ENCODE measurements around the gene OR10H1. TPM values are rescaled to one million over a fixed set of nuclear protein-coding genes. Genes with fewer than 3 reads are reported as not detected.
"Not testable (repeated sequence)": the region's sequence is repeated elsewhere in the genome, so short reads cannot be mapped to it uniquely, and the experiment has no call there.

Gene OR10H1
- total and polyA plus RNA-seq, 7 donors: not detected

DNA sequence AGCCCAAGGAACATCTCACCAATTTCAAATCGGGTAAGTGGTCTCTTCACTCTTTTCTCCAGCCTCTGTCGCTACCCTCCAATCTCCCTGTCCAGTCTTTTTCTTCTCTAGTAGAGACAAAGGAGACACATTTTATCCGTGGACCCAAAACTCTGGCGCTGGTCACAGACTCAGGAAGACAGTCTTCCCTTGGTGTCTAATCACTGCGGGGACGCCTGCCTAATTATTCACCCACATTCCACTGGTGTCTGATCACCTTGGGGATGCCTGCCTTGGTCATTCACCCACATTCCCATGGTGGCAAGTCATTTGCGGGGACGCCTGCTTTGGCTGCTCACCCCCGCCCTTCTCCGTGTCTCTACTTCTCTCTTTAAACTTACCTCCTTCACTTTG, 13.8 kb upstream of the OR10H1 start:
- no peak for ATAC-seq
- no peak for DNase-seq
- no peaks in the 10 kb centered on the region for H3K9me3 ChIP-seq
- H3K4me3 ChIP-seq: no peak overlapping the region
- no peaks in the 10 kb centered on the region for H3K36me3 ChIP-seq (ENCODE audit: insufficient read depth in 1 of 2, low read depth in 1 of 2)
- WGBS, 3 donors: 87 to 88% (median 88%) methylated on average over 10 of the region's 10 CpGs
- intact Hi-C loops (cut with DNase I): no loop called here
- TF ChIP-seq, protein P1, sequence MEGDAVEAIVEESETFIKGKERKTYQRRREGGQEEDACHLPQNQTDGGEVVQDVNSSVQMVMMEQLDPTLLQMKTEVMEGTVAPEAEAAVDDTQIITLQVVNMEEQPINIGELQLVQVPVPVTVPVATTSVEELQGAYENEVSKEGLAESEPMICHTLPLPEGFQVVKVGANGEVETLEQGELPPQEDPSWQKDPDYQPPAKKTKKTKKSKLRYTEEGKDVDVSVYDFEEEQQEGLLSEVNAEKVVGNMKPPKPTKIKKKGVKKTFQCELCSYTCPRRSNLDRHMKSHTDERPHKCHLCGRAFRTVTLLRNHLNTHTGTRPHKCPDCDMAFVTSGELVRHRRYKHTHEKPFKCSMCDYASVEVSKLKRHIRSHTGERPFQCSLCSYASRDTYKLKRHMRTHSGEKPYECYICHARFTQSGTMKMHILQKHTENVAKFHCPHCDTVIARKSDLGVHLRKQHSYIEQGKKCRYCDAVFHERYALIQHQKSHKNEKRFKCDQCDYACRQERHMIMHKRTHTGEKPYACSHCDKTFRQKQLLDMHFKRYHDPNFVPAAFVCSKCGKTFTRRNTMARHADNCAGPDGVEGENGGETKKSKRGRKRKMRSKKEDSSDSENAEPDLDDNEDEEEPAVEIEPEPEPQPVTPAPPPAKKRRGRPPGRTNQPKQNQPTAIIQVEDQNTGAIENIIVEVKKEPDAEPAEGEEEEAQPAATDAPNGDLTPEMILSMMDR (IDR thresholded peaks at IDR 0.05): no peak
- H3K27me3 ChIP-seq (ENCODE audit: insufficient read depth in 3 of 3, low read length in 2 of 3): peaks cover 0 to 7% (median 2%) of the 10 kb centered on the region in 3 donors
- no peak overlapping the region for H3K27ac ChIP-seq
- H3K4me1 ChIP-seq: no peaks in the 10 kb centered on the region

DNA sequence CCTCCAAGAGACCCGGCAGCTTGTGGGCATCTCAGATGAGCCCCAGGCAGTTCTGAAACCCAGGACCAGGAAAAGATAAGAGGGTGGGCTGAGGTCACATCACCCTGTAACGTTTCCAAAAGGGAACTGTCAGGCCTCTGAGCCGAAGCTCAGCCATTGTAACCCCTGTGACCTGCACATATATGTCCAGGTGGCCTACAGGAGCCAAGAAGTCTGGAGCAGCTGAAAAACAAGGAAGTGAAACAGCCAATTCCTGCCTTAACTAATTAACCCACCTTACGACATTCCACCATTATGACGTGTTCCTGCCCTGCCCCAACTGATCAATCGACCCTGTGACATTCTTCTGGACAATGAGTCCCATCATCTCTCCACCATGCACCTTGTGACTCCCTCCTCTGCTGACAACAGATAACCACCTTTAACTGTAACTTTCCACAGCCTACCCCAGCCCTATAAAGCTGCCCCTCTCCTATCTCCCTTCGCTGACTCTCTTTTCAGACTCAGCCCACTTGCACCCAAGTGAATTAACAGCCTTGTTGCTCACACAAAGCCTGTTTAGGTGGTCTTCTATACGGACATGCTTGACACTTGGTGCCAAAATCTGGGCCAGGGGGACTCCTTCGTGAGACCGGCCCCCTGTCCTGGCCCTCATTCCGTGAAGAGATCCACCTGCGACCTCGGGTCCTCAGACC, 13.3 kb upstream of the OR10H1 start:
- H3K4me1 ChIP-seq; DNase-seq; H3K27ac ChIP-seq; intact Hi-C loops (cut with DNase I); H3K27me3 ChIP-seq (ENCODE audit: insufficient read depth in 3 of 3, low read length in 2 of 3); H3K36me3 ChIP-seq (ENCODE audit: insufficient read depth in 1 of 2, low read depth in 1 of 2); H3K4me3 ChIP-seq; ATAC-seq; H3K9me3 ChIP-seq: not testable (repeated sequence)
- WGBS, 3 donors: 59 to 63% (median 61%) methylated on average over 13 of the region's 13 CpGs

DNA sequence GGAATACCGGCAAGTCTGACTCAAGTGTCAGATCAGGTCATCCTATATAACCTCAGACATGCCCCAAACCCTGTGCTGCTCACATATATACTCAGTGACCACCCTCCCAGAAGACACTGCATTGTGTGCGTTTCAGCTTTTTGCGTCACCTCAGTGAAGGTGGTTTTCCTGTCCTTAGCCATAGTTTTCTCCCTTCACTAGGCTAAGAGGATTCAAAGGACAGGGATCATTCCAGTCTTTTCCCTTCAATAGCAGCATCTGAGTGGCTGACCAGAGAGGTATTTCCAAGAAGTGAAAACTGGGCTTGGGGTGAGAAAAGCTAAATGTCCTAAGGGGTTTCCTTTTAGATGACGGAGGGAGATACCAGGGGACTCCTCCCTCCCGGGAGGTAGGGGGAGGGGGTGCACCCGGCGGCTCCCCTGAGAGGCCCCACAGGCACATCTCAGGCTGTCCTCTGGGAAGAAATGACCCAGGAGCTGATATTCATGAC, 12.7 kb upstream of the OR10H1 start:
- H3K36me3 ChIP-seq (ENCODE audit: insufficient read depth in 1 of 2, low read depth in 1 of 2): no peaks in the 10 kb centered on the region
- H3K9me3 ChIP-seq: no peaks in the 10 kb centered on the region
- DNase-seq: no peak
- intact Hi-C loops (cut with DNase I): no loop called here
- no peaks in the 10 kb centered on the region for H3K4me1 ChIP-seq
- TF ChIP-seq, protein P1 (IDR thresholded peaks at IDR 0.05): no peak
- 63 to 78% (median 67%) methylated on average over 7 of the region's 7 CpGs for WGBS, 3 donors
- peaks cover 0 to 7% (median 2%) of the 10 kb centered on the region in 3 donors for H3K27me3 ChIP-seq (ENCODE audit: insufficient read depth in 3 of 3, low read length in 2 of 3)
- H3K27ac ChIP-seq: no peak overlapping the region
- H3K4me3 ChIP-seq: no peak overlapping the region
- no peak for ATAC-seq

DNA sequence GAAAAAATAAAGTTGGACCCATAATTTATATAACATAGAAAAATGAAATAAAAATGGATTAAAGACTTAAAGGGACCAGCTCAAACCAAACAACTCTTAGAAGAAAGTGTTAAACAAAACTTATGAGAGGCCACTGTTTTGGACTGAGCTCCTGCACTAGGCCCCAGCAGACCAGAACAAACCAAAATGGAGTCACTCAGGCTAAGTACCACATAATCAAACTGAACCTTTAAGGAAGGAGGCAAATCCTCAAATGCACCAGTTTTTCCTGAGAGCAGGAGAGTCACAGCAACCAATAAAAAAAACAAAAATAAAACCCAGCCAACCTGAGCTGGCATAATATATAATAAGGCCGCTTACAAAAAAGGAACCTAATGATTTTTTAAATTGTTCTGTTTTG, 10.3 kb upstream of the OR10H1 start:
- no peak overlapping the region for H3K4me3 ChIP-seq
- DNase-seq (no peak), ATAC-seq (no peak)
- 48 to 97% (median 92%) methylated on average over 1 of the region's 1 CpG for WGBS, 3 donors
- no peaks in the 10 kb centered on the region for H3K4me1 ChIP-seq
- intact Hi-C loops (cut with DNase I): no loop called here
- peaks cover 0 to 7% (median 0%) of the 10 kb centered on the region in 3 donors for H3K27me3 ChIP-seq (ENCODE audit: insufficient read depth in 3 of 3, low read length in 2 of 3)
- no peak overlapping the region for H3K27ac ChIP-seq
- H3K36me3 ChIP-seq (ENCODE audit: insufficient read depth in 1 of 2, low read depth in 1 of 2): no peaks in the 10 kb centered on the region
- TF ChIP-seq, protein P1 (IDR thresholded peaks at IDR 0.05): no peak
- H3K9me3 ChIP-seq: no peaks in the 10 kb centered on the region

DNA sequence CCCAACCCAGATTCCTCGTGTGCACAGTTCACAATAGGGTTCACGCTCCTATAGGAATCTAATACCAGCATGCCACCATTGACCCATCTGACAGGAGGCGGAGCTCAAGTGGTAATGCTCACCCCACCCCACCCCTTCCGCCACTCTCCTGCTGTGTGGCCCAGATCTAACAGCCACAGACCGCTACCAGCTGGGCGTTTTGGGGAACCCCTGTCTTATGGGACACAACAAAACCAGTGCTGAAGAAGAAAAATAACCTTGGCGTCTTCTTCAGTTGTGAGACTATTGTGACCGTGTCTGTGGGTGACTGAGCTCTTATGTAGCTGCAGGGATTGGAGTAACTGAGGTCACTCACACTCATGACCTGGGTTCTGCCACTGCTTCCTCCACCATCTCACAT, 5.2 kb upstream of the OR10H1 start:
- 83 to 88% (median 83%) methylated on average over 8 of the region's 8 CpGs for WGBS, 3 donors
- intact Hi-C loops (cut with DNase I): no loop called here
- Histone ChIP-seq H3K9me3 (no peaks in the 10 kb centered on the region), H3K4me1 (no peaks in the 10 kb centered on the region), H3K27ac (no peak overlapping the region), H3K36me3 (ENCODE audit: insufficient read depth in 1 of 2, low read depth in 1 of 2) (no peaks in the 10 kb centered on the region), H3K4me3 (no peak overlapping the region), H3K27me3 (ENCODE audit: insufficient read depth in 3 of 3, low read length in 2 of 3) (peaks cover 0 to 4% (median 3%) of the 10 kb centered on the region in 3 donors)
- DNase-seq (no peak), ATAC-seq (no peak)
- TF ChIP-seq, protein P1 (IDR thresholded peaks at IDR 0.05): no peak

Measured in psoas muscle (tissue), 8 donors.